GM20431 (cell line): ENCODE data around the gene DSC3.
"Not testable (repeated sequence)": the region's sequence is repeated elsewhere in the genome, so short reads cannot be mapped to it uniquely, and the experiment has no call there.

ENCODE experiments used
- in situ Hi-C: fragments of 300-500 bp; cut with MseI, MboI; formaldehyde crosslinking; loops from one replicate; pipeline ENCODE4 v1.15.0; 2020; ENCODE audit warnings: low sequenced_read_pairs; ENCODE audit not compliant: unreplicated experiment

The DSC3 gene

DNA sequence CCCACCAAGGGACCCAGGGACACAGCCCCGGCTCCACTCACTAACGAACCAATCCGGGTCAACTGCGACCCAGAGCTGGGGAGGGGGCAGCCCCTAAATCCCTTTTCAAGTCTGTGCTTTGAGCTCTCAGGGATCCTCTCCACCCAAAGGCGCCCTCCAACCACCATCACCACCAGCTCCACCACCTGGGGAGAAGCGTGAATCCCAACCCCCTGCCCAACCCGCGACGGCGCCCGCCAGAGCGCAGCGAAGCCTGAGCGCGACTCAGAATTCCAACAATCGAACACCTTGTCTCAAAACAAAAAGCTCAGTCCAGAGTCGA is 497 bp downstream of the DSC3 start:
- in situ Hi-C loops = no loop called here

DNA sequence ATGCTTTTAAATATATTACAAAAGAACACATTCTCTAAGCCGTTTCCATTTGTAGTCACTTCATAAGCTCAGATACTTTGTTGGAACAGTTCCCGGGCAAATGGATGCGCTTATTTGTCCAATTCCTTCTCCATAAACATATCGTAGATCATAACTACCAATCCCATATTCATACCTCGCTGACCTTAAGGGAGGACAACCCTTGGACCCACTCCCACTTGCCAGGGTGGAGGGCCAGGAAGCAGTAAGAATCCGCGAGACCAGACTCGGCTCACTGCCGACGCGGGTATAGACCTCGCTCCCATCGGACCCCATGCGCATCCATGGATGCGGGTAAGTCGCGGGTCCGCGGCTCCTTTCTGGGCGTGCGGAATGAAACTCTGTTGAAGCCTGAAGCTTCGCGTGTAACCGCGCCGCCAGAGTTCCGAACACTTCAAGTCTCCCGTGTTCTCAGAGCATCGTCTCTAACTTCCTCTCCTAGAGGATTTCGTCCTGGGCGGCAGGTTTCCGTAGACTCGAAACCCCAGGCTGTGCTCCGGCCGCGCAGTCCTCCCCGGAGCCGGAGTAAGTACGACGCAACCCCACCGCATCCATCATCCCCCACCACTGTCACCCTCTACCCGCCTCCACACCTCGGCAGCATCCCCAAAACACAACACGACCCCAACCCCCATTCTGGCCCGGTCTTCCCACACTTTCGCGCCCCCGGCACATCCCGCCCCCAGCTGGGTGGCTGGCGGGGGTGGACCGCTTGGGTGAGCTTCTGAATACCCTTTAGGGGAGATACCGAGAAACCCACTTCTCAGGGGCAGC is 1.1 kb downstream of the DSC3 start:
- in situ Hi-C loops = no loop called here

DNA sequence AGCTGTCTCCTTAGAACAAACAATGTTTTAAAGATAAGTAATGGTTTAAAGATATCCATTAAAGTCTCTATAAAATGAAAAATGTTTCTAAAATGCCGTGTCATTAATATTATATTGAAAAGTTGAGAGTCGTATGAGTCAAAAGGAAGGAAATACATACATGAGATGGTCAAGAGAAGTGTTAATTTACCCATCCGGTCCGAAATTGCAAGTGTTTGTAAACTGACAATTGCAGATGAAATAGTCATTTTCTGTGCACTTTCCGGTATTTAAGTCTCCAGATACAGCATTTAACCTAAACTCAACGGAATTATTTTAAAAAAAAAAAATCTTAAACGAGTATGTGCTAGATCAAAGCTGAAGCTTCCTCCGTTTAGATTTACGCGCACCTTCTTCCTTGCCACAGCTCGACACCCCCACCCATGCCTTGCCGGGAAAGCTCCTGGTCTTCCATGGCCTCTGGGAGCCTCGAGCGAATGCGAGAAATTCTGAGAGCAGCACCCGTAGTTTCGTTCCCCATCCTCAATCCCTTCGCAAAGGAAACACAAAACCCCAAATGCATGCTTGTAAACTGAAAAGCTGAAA is 1.8 kb downstream of the DSC3 start:
- in situ Hi-C loops = no loop called here

DNA sequence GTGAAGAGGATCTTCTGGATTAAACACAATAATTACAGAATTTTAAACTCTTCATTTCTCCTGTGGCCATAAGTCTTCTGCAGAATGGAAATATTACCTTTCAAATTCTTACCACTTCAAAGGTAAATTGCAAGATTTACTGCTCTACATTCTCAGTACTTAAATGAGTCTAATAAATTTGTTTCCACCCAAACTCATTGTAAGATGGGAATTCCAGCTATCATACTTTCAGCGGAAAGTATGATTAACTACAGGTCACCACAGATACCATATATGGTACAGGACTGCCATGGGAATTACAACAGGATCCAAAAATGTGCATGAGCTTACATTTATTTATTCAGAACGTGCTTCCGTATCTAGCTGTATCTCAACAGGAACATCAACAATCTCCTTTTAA is 3.1 kb downstream of the DSC3 start:
- in situ Hi-C loops = no loop called here

DNA sequence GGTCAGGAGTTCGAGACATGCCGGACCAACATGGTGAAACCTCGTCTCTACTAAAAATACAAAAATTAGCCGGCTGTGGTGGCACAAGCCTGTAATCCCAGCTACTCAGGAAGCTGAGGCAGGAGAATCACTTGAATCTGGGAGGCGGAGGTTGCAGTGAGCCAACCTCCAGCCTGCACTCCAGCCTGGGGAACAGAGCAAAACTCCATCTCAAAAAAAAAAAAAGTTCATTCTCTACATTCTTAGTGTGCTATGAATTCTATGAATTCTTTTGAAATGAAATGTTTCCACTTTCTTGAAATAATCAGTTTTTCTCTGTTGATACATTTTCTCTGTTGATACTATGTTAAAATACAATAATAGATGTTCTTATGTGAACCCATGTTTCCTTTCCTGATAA is 4.9 kb downstream of the DSC3 start:
- in situ Hi-C loops = not testable (repeated sequence)

DNA sequence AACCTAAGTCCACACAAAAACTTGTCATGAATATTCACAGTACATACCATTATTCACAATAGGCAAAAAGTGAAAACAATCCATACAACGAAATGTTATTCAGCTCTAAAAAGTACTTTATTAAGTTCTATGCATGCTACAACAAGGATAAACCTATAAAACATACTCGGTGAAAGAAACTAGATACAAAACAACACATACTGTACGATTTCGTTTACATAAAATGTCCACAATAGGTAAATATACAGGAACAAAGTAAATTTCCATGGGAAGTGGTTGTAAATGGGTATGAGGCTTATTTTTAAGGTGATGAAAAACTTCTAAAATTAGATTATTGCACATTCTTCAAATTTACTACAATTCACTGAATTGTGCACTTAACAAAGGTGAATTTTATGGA is 8.0 kb downstream of the DSC3 start:
- in situ Hi-C loops = no loop called here

DNA sequence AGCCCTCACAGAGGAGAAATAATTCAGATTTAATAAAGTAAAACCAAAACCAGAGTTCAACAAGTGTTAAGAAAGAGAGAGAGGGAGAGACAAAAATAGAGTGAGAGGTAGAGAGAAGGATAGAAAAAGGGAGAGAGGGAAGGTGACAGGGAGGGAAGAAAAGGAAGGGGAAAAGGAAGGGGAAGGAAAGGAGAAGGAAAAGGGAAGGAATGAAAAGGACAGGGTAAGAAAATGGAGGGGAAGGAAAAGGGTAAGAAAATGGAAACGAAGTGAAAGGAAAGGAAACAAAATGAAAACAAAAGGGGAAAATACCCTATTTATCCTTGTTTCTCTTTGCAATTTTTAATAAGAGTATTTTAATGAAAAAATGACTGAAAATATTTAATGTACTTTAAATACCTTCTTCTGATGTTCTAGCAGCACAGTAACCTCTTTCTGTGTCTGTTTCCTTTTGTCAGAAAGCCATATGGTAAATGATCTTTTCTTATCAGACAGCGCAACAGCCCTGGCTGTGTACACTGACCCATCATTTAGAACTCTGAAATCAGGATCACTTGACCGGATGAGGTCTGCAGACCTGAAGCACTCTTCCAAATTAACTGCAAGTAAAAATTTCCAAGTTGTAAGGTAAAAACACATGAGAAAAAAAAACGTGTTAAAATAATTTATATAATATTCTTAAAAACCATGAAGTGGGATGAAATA is 11.8 kb downstream of the DSC3 start:
- in situ Hi-C loops = no loop called here

DNA sequence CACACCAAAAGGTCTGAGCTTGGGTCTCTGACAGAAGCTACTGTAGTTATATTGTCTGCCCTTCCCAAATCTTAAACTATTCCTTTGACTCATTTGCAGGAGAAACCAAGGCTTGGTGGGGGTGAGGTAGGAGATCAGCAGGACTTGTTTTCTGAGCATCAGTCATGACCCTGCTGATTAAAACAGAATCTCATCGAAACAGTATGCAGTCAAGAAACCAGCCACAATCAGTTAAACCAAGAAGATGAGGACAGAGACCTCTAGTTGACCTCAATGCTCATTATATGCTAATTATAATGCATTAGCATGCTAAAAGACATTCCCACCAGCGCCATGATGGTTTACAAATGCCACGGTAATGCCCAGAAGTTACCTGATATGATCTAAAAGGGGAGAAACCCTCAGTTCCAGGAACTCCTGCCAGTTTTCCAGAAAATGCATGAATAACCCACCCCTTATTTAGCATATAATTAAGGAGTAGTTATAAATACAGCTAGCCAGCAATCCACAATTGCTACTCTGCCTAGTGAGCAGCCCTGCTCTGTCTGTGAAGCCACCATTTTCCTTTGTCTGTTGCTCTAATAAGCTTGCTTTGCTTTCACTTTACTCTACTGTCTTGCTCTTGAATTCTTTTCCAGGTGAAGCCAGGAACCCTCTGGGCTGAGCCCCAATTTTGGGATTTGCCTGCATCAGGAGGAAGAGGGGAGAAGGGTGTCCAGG is 26.7 kb downstream of the DSC3 start:
- in situ Hi-C loops = no loop called here

DNA sequence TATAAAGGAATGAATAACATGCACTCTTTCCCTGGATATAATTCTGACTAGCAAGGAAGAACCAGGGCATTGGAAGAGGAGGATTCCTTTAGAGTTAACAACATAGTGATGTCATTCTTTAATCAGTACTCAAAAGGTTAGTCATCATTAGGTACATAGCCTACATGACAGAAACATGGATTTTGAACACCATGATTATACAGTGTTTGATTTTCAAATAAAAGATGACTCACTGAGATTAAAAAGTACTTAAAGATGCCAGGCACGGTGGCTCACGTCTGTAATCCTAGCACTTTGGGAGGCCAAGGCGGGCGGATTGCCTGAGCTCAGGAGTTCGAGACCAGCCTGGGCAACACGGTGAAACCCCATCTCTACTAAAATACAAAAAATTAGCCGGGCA is 31.1 kb downstream of the DSC3 start:
- in situ Hi-C loops = not testable (repeated sequence)

DNA sequence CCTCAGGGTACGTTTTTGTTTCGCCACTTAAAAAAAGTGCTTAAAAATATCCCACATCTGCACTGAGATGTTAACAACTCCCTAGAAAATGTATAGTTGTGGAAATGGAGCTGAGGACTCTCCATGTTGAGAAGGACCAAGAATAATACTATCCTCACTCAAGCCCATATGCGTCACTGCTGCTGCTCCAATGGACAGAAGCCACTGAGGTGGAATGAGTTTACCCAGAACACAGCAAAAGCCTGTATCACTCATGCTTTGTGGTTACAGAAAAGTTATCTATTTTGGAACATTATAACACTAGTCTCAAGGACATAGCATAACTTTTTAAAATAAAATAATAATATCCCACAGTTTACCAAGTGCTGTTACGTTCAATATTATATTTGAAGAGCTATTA is 31.9 kb downstream of the DSC3 start:
- in situ Hi-C loops = no loop called here

DNA sequence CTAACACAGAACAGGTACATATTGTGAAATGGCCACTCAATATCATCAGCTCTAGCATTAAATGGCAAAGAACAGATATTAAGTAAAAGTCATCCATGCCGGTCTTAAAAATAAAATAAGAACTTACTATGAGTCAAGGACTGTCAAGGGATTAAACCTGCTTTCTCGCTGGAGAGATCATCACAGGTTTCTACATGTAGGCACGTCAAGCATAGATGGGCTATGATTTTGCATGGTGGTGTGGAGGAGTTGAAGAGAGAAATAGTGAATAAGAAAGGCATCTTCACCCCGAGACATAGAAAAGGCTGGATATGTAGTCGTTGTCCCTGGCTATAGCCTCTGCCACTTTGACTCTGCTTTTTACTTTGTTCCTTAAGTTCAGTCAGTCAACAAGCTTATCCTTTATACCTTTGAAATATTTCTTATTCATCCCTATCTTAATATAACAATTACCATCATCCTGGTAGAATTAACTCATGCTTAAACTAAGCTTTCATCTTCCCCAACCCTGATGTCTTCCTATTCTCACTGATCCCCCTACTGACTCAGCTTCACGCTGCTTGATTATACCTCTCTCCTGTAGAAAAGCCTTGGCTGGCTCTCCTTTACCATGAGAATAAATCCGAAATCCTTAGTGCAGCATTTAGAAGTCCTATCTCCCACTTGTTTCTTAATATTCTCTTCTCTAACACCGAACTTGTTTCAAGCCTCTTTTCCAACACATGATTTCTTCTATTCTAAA is 42.5 kb downstream of the DSC3 start:
- in situ Hi-C loops = no loop called here

DNA sequence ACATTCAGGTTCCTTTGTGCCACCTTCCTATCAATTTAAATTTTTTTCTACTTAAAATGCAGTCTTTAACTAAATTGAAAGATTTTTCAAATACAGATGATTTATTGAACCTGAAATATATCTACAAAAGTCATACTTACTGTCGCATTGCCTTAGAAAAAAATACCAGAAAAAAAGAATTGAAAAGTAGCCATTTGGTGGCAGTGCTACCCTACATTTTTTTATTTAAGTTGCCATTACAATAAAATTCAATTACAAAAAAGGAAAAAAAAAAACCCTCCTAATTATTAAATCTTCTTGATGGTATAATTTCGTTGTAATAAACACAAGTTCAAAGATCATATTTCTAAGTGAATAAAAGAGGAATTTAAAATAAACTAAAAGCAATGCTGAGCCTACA is 43.4 kb downstream of the DSC3 start:
- in situ Hi-C loops = no loop called here

DNA sequence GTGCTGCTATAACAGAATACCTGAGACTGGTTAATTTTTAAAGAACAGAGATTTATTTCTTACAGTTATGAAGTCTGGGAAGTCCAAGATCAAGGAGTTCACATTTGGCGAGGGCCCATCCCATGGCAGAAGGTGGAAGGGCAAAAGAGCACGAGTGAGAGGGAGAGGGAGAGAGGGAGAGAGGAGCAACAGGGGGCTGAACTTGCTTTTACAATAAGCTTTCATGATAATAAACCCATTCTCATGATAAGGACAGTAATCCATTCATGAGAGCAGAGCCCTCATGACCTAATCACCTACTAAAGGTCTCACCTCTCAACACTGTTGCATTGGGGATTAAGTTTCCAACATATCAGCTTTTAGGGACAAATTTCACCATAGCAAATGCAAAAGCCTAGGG is 45.3 kb downstream of the DSC3 start:
- in situ Hi-C loops = no loop called here

DNA sequence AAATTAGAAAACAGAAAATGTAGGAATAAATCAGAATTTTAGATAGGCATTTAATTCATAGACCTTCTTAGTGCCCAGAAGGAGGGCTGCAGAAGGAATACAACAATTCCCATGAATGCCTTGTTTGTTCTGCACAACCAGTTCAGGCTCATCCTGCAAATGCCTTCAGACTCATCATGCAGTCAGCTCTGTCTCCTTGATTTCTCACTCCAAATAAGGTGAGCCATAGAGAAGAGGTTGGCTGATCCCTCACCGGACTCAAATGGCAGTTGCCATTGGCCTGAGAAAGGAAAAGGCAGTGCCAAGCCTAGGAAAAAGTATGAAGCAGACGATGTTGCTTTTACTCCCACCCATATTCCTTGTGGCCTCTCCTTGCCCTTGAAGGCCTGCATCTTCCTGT is 50.3 kb downstream of the DSC3 start:
- in situ Hi-C loops = no loop called here

DNA sequence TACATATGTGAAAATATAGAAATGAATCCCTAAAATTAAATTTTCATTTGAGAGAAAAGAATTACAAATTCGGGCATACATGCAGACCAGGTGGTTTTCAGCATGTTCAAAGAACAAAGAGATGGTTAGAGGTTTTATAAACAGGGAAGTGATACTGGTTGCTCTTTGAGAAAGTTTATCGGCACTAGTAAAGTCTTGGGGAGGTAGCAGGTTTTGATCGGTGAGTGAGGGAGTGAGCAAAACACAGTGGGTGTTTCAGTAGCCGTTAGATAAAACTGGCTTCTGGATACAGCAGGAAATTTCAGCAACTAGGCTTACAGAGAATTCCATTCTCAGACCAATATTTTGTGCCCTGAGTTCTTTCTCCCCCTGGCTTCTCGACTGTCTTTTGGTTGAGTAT is 51.1 kb downstream of the DSC3 start:
- in situ Hi-C loops = no loop called here

DNA sequence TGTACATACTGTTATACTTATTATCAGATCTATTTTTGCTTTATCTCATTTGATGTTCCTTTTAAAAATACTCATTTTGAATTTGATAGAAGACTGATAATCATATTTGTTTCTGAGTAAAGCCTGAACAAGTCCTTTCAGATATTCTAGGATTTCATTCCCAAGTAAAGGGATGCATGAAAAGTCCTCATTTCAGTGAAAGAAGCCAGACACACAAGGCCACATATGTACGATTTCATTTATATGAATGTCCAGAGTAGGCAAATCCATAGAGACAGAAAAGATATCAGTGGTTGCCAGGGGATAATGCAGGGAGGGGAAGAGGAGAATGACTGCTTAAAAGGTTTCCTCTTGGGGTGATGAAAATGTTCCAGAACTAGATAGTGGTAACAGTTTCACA is 53.4 kb downstream of the DSC3 start:
- in situ Hi-C loops = no loop called here

DNA sequence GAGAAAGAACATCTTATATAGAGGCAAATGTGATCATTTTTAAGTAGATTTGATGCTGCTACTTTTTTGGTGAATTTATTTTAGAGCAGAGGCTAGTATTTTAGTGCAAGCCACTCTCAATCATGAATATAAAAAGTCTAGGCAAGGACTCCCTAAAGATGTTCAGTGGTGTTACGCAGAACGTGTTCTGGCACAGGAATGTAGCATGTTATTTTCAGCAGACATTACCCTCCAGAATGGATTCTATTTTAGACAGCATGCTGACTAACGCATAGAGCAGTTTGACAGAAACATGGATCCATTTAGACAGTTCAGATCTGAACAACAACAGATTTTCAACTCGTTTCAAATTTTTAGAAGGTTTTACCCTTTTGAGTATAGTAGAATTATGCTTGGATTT is 54.1 kb downstream of the DSC3 start:
- in situ Hi-C loops = no loop called here

DNA sequence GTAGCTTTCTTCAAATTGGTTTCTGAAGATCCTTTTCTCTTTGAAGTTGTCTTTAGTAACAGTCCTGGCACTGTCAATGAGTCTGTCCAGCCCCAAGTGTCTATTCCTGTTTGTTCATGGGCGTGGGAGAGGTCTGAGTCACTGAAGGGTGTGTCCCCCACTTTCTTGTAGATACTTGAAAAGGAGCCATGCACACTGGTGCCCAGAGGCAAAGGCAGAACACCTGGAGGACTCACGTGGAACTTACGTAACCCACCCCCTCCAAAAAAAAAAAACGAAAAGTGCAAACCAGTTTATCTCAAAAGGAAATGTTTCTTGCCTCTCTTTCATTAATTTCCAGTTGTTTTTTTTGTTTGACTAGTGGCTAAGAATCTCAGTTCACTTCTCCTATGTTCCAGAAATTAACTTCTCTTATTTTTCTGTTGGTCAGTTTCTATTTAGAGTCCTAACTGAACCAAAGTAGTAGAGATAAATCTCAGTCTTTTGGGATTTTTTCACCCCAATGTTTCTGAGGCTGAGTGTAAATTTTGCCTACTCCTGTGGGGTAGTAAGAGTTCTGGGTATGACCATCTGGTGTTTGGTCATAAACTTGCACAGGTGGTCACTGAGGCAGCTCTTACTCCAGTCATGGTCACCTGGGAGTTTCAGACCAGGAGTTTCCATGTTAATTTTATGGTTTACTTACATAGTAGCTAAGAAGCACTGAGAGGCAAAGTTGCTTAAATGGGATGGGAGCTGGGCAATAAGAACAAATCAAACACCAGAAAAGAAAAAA is 54.9 kb downstream of the DSC3 start:
- in situ Hi-C loops = no loop called here

DNA sequence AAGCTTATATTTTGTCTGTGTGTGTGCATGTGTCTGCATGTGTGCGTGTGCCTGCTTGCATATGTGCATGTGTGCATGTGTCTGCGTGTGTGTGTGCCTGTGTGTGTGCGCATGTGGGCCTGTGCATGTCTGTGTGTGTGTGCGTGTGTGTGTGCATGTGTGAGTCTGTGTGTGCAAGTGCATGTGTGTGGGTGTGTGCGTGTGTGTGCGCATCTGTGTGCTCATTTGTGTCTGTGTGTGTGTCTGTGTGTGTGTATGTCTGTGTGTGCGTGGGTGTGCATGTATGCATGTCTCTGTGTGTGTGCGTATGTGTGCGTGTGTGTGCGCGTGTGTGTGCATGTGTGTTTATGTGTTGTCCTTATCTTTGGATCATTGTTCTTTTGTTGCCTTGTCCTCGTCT is 56.8 kb downstream of the DSC3 start:
- in situ Hi-C loops = no loop called here
